NCI-H128 (cell line): ENCODE measurements around the gene HOXA1.

ENCODE experiments used
- DNase-seq: peaks from one replicate; lab custom pipeline; 2025; ENCODE audit not compliant: unreplicated experiment; lab: John Stamatoyannopoulos, UW

Gene HOXA1

GRCh38 chr7:27094304-27095049, 1.3 kb downstream of the HOXA1 start:
- no peak for DNase-seq

- no peak for DNase-seq
Measured at GRCh38 chr7:27093184-27093895, 2.5 kb downstream of the HOXA1 start.

GRCh38 chr7:27092819-27093110, 3.0 kb downstream of the HOXA1 start:
- no peak for DNase-seq

GRCh38 chr7:27091941-27092818, 3.6 kb downstream of the HOXA1 start:
- no peak for DNase-seq

- no peak for DNase-seq
Measured at GRCh38 chr7:27091105-27091504, 4.7 kb downstream of the HOXA1 start.

- DNase-seq, result no peak
Measured at GRCh38 chr7:27088002-27088922, 7.5 kb downstream of the HOXA1 start.

GRCh38 chr7:27083646-27084045, 12.2 kb downstream of the HOXA1 start:
- DNase-seq, result no peak

GRCh38 chr7:27082171-27082570, 13.6 kb downstream of the HOXA1 start:
- no peak for DNase-seq

GRCh38 chr7:27080844-27081436, 14.9 kb downstream of the HOXA1 start:
- no peak for DNase-seq

- no peak for DNase-seq
Measured at GRCh38 chr7:27079234-27079975, 16.4 kb downstream of the HOXA1 start.

GRCh38 chr7:27078616-27079233, 17.1 kb downstream of the HOXA1 start:
- no peak for DNase-seq

GRCh38 chr7:27073076-27073475, 22.7 kb downstream of the HOXA1 start:
- DNase-seq, result no peak

GRCh38 chr7:27071622-27072390, 24.0 kb downstream of the HOXA1 start:
- no peak for DNase-seq

GRCh38 chr7:27068259-27068658, 27.5 kb downstream of the HOXA1 start:
- no peak for DNase-seq

- DNase-seq, result no peak
Measured at GRCh38 chr7:27066148-27066547, 29.7 kb downstream of the HOXA1 start.

GRCh38 chr7:27065709-27066108, 30.1 kb downstream of the HOXA1 start:
- no peak for DNase-seq

GRCh38 chr7:27064661-27065060, 31.1 kb downstream of the HOXA1 start:
- no peak for DNase-seq

GRCh38 chr7:27064159-27064558, 31.6 kb downstream of the HOXA1 start:
- no peak for DNase-seq

GRCh38 chr7:27062946-27063345, 32.9 kb downstream of the HOXA1 start:
- no peak for DNase-seq
